H1 (cell line): ENCODE data around the gene PPP2R3B. TPM values are rescaled to one million over a fixed set of nuclear protein-coding genes. Genes with fewer than 3 reads are reported as not detected.

Source experiments
- CTCF ChIA-PET: fragments of 300-600 bp; sonication (Branson Sonifier 250); formaldehyde crosslinking; loops from one replicate; lab custom pipeline; 2021; ENCODE audit not compliant: partially characterized antibody; lab: Charles Lee
- POLR2A ChIA-PET: fragments of 300-600 bp; sonication (Branson Sonifier 250); formaldehyde crosslinking; loops from one replicate; lab custom pipeline; 2021; ENCODE audit warnings: inconsistent platforms; ENCODE audit not compliant: partially characterized antibody; lab: Charles Lee
- DNase-seq, 2 experiments: peaks; one replicate each; pipeline versions ENCODE4 v3.0.0 to v3.0.0-alpha.2; 2010 to 2022; ENCODE audit warnings: low spot score in 2 of 2, low read depth in 1 of 2, mixed read lengths in 1 of 2
- FAIRE-seq: peaks from 2 replicates; lab custom pipeline; 2011; peaks lifted over from hg19 to GRCh38; lab: Jason Lieb, UNC
- H2AFZ ChIP-seq: 2 replicates; pipeline ENCODE4 v1.8.1; 2012; ENCODE audit warnings: low read length, inconsistent platforms
- H2AK5ac ChIP-seq: 2 replicates; pipeline ENCODE4 v1.6.1; 2013; ENCODE audit warnings: low read depth, low read length
- H2BK120ac ChIP-seq: replicated peaks from 2 replicates; pipeline ENCODE3; 2013; ENCODE audit warnings: low read depth, low read length, inconsistent platforms
- H2BK12ac ChIP-seq: 2 replicates; pipeline ENCODE4 v1.6.1; 2013; ENCODE audit warnings: low read depth, low read length
- H2BK15ac ChIP-seq: 2 replicates; pipeline ENCODE4 v1.6.1; 2013; ENCODE audit warnings: low read length
- H2BK20ac ChIP-seq: 2 replicates; pipeline ENCODE4 v1.6.1; 2013; ENCODE audit warnings: low read length
- H2BK5ac ChIP-seq: 2 replicates; pipeline ENCODE4 v1.6.1; 2013; ENCODE audit warnings: low read depth, low read length
- H3K14ac ChIP-seq: 2 replicates; pipeline ENCODE4 v1.6.1; 2013; ENCODE audit warnings: inconsistent platforms; ENCODE audit not compliant: insufficient read length
- H3K18ac ChIP-seq: 2 replicates; pipeline ENCODE4 v1.6.1; 2013; ENCODE audit warnings: low read length; ENCODE audit errors: extremely low read depth
- H3K23ac ChIP-seq: 2 replicates; pipeline ENCODE4 v1.6.1; 2013; ENCODE audit warnings: inconsistent platforms; ENCODE audit not compliant: insufficient read length
- H3K23me2 ChIP-seq: 2 replicates; pipeline ENCODE4 v1.6.1; 2013; ENCODE audit warnings: low read depth, low read length
- H3K27ac ChIP-seq: 2 replicates; pipeline ENCODE4 v1.6.1; 2011; ENCODE audit warnings: low read depth, low read length, inconsistent platforms
- H3K27me3 ChIP-seq, 4 experiments: replicated peaks in 1 of 4; 1 replicate in 1 of 4; 2 replicates in 3 of 4; pipeline versions ENCODE4 v1.6.1 to v1.8.1; 2011 to 2013; ENCODE audit warnings: low read length in 3 of 4, mild to moderate bottlenecking in 3 of 4, inconsistent platforms in 2 of 4, mixed read lengths in 2 of 4, moderate library complexity in 1 of 4; ENCODE audit not compliant: control insufficient read depth in 3 of 4, insufficient read depth in 3 of 4; ENCODE audit errors: extremely low read depth in 1 of 4
- H3K36me3 ChIP-seq, 4 experiments: 2 replicates each; pipeline versions ENCODE4 v1.6.1 to v1.8.1; 2011 to 2013; ENCODE audit warnings: mild to moderate bottlenecking in 4 of 4, low read length in 3 of 4, moderate library complexity in 2 of 4, control low read depth in 1 of 4, inconsistent platforms in 1 of 4; ENCODE audit not compliant: insufficient read depth in 4 of 4, control insufficient read depth in 2 of 4
- H3K4ac ChIP-seq: replicated peaks from 2 replicates; pipeline ENCODE3; 2013; ENCODE audit warnings: low read length, low read depth, mixed read lengths, inconsistent platforms; ENCODE audit not compliant: insufficient read length
- H3K4me1 ChIP-seq, 4 experiments: replicated peaks in 1 of 4; 1 replicate in 1 of 4; 2 replicates in 3 of 4; pipeline versions ENCODE4 v1.6.1 to v1.8.1; 2011 to 2013; ENCODE audit warnings: low read length in 3 of 4, inconsistent platforms in 2 of 4, mixed read lengths in 1 of 4; ENCODE audit not compliant: insufficient read depth in 4 of 4, control insufficient read depth in 3 of 4
- H3K4me2 ChIP-seq, 2 experiments: 2 replicates each; pipeline versions ENCODE4 v1.6.1 to v1.8.1; 2011 to 2013; ENCODE audit warnings: low read depth in 2 of 2, low read length in 2 of 2, control low read depth in 1 of 2, inconsistent platforms in 1 of 2, mild to moderate bottlenecking in 1 of 2; ENCODE audit not compliant: insufficient read depth in 1 of 2
- H3K4me3 ChIP-seq, 4 experiments: fragments of 200-600, 300-600 bp in 1 of 4; sonication (generic), shearing (Covaris generic), sonication (Bioruptor Twin) in 1 of 4; 2 replicates each; pipeline versions ENCODE4 v1.5.1 to v1.8.1; 2011 to 2016; ENCODE audit warnings: low read length in 4 of 4, low read depth in 3 of 4, control low read depth in 2 of 4, inconsistent platforms in 2 of 4, mild to moderate bottlenecking in 2 of 4, mixed read lengths in 1 of 4, moderate library complexity in 1 of 4; ENCODE audit not compliant: insufficient read depth in 2 of 4; ENCODE audit errors: extremely low read depth in 1 of 4
- H3K56ac ChIP-seq: replicated peaks from 2 replicates; pipeline ENCODE3; 2013; ENCODE audit warnings: low read depth, mild to moderate bottlenecking, mixed read lengths, low read length, inconsistent platforms; ENCODE audit not compliant: insufficient read length
- H3K79me1 ChIP-seq: 2 replicates; pipeline ENCODE4 v1.6.1; 2013; ENCODE audit warnings: low read depth, low read length, control low read depth
- H3K79me2 ChIP-seq, 2 experiments: 2 replicates each; pipeline versions ENCODE4 v1.6.1 to v1.8.1; 2012 to 2013; ENCODE audit warnings: low read length in 2 of 2, mild to moderate bottlenecking in 2 of 2, inconsistent platforms in 1 of 2; ENCODE audit not compliant: insufficient read depth in 2 of 2, control insufficient read depth in 1 of 2
- H3K9ac ChIP-seq, 4 experiments: replicated peaks in 1 of 4; 1 replicate in 1 of 4; 2 replicates in 3 of 4; pipeline versions ENCODE4 v1.6.1 to v1.8.1; 2011 to 2013; ENCODE audit warnings: low read depth in 3 of 4, low read length in 3 of 4, control low read depth in 2 of 4, mild to moderate bottlenecking in 2 of 4, moderate library complexity in 2 of 4, inconsistent platforms in 1 of 4; ENCODE audit errors: extremely low read depth in 1 of 4
- H3K9me3 ChIP-seq, 2 experiments: 2 replicates each; pipeline versions ENCODE4 v1.6.1 to v1.8.1; 2012 to 2013; ENCODE audit warnings: mild to moderate bottlenecking in 2 of 2, moderate library complexity in 2 of 2, control low read depth in 1 of 2, inconsistent platforms in 1 of 2, low read depth in 1 of 2, low read length in 1 of 2, mixed read lengths in 1 of 2; ENCODE audit not compliant: insufficient read depth in 2 of 2
- H4K20me1 ChIP-seq, 2 experiments: replicated peaks in 1 of 2; 2 replicates each; pipeline versions ENCODE3 to v1.8.1; 2011 to 2013; ENCODE audit warnings: inconsistent platforms in 2 of 2, low read length in 2 of 2, mild to moderate bottlenecking in 1 of 2; ENCODE audit not compliant: insufficient read depth in 2 of 2, control insufficient read depth in 1 of 2
- H4K5ac ChIP-seq: 2 replicates; pipeline ENCODE4 v1.6.1; 2013; ENCODE audit warnings: low read length, low read depth, mixed read lengths, inconsistent platforms; ENCODE audit not compliant: insufficient read length
- H4K8ac ChIP-seq: 2 replicates; pipeline ENCODE4 v1.8.0; 2013; ENCODE audit warnings: mild to moderate bottlenecking, moderate library complexity, low read length, inconsistent platforms; ENCODE audit not compliant: insufficient read depth; ENCODE audit errors: extremely low read depth
- H4K91ac ChIP-seq: replicated peaks from 2 replicates; pipeline ENCODE3; 2013; ENCODE audit warnings: low read length, mixed read lengths, inconsistent platforms; ENCODE audit not compliant: insufficient read length
- BRCA1 ChIP-seq: IDR thresholded peaks from 2 replicates; pipeline ENCODE4 v1.6.1; 2012; ENCODE audit warnings: low read depth, low read length, improper control_type of control experiment
- E2F6 ChIP-seq: IDR thresholded peaks from 2 replicates; pipeline ENCODE4 v1.6.1; 2012; ENCODE audit warnings: inconsistent platforms
- FOSL1 ChIP-seq: IDR thresholded peaks from 2 replicates; pipeline ENCODE4 v1.6.1; 2011; ENCODE audit warnings: mild to moderate bottlenecking, low read depth, low read length, moderate library complexity; ENCODE audit not compliant: insufficient read depth
- GTF2F1 ChIP-seq: IDR thresholded peaks from 2 replicates; pipeline ENCODE4 v1.6.1; 2012; ENCODE audit warnings: low read depth, low read length, improper control_type of control experiment, borderline replicate concordance
- JUN ChIP-seq: IDR thresholded peaks from 2 replicates; pipeline ENCODE4 v1.6.1; 2011; ENCODE audit warnings: low read depth, mild to moderate bottlenecking, improper control_type of control experiment, low read length
- MAX ChIP-seq: IDR thresholded peaks from 2 replicates; pipeline ENCODE4 v1.6.1; 2012; ENCODE audit warnings: inconsistent platforms
- RNF2 ChIP-seq: fragments of 200-900, 300-1000 bp; sonication (generic); IDR thresholded peaks from 2 replicates; pipeline ENCODE4 v1.7.1; 2016; ENCODE audit warnings: borderline replicate concordance, low read depth, mild to moderate bottlenecking, antibody characterized with exemption, low read length; ENCODE audit not compliant: poor library complexity, severe bottlenecking; ENCODE audit errors: missing control alignments
- RXRA ChIP-seq: IDR thresholded peaks from 2 replicates; pipeline ENCODE4 v1.6.1; 2011; ENCODE audit warnings: low read depth, mild to moderate bottlenecking, low read length, moderate library complexity; ENCODE audit not compliant: insufficient read depth
- TAF1 ChIP-seq: IDR thresholded peaks from 2 replicates; pipeline ENCODE4 v1.6.1; 2011; ENCODE audit warnings: mild to moderate bottlenecking, low read depth, low read length
- WGBS, 2 experiments: shearing (Covaris generic) in 1 of 2; methylation state at CpG; one replicate each; pipeline versions ENCODE4 v1.1.6 to v1.1.7; 2013 to 2015; ENCODE audit warnings: low lambda C conversion rate in 2 of 2, mixed read lengths in 2 of 2, inconsistent platforms in 1 of 2, low coverage in 1 of 2, missing lambda C conversion rate in 1 of 2; ENCODE audit not compliant: insufficient replicate concordance in 2 of 2, insufficient coverage in 1 of 2, insufficient read length in 1 of 2; ENCODE audit errors: extremely low coverage in 1 of 2, missing lambda C conversion rate in 1 of 2; 5-methylcytosine and 5-hydroxymethylcytosine counted together
- polyA plus RNA-seq, 7 experiments: library from polyadenylated mRNA; depleted of rRNA in 3 of 7; stranded (reverse) in 5 of 7; unstranded in 2 of 7; fragments of >200 nt in 5 of 7; fragments of 200-250 nt in 2 of 7; gene quantifications; 1 replicate in 5 of 7; 2 replicates in 1 of 7; 4 replicates in 1 of 7; pipeline versions ENCODE4 v1.2.1 to v1.2.3, GENCODE V29; 2011 to 2013; ENCODE audit warnings: missing spikeins in 2 of 7, mixed read lengths in 2 of 7
- total RNA-seq: library from RNA; stranded (reverse); fragmentation: NEBNext Ultra II Directional; extraction: Animal tissue kit (Norgen Biotek cat#: 25700); gene quantifications from 2 replicates; pipeline ENCODE4 v1.2.1, GENCODE V29; 2021

The PPP2R3B gene
- total and polyA plus RNA-seq, 2 of the 8 experiments (the other 6 are each of a cell fraction or from before 2014, with no cell fraction given) = 47.6 to 86.7 TPM

GRCh38 chrX:371907-372306 is 14.8 kb downstream of the PPP2R3B start:
- WGBS, 2 experiments = 79% methylated on average over 15 of the region's 15 CpGs; no CpG with 5 or more reads in 1 of the 2 experiments
- no peak overlapping the region for H2AFZ ChIP-seq
- H3K4me3 ChIP-seq = 0 out of 8 replicates have a peak overlapping the region, but pooled peaks of 1 of the 4 experiments have one; percentile 0
- peaks cover 13% of the 10 kb centered on the region; the same call in 1 of the 2 replicates for H3K23me2 ChIP-seq
- ChIA-PET CTCF (no interaction called here), POLR2A (no interaction called here)
- H3K4ac ChIP-seq = no peak overlapping the region
- H3K79me2 ChIP-seq = peaks cover 0 to 68% of the 10 kb centered on the region in 2 experiments; a peak in 3 of 4 replicates
- no peak for FAIRE-seq
- H3K9me3 ChIP-seq = no peaks in the 10 kb centered on the region
- H4K8ac ChIP-seq = no peak overlapping the region
- peaks cover 35 to 38% of the 10 kb centered on the region in 2 experiments for H4K20me1 ChIP-seq
- no peak overlapping the region for H2BK12ac ChIP-seq
- H4K91ac ChIP-seq = no peak overlapping the region
- no peak overlapping the region for H3K18ac ChIP-seq
- H2BK120ac ChIP-seq = no peak overlapping the region
- H3K9ac ChIP-seq = no peak overlapping the region
- no peak for TF ChIP-seq TAF1
- no peak for TF ChIP-seq JUN
- TF ChIP-seq MAX = peak; percentile 75
- TF ChIP-seq E2F6 = peak; percentile 52; the same call in 1 of the 2 replicates
- TF ChIP-seq RXRA = no peak
- no peak for TF ChIP-seq BRCA1
- no peak for TF ChIP-seq FOSL1
- no peak for TF ChIP-seq RNF2
- no peak for TF ChIP-seq GTF2F1
- DNase-seq = no peak
- H3K27me3 ChIP-seq = peaks cover 0 to 22% (median 10%) of the 10 kb centered on the region in 4 experiments; a peak in 5 of 7 replicates
- no peak overlapping the region for H4K5ac ChIP-seq
- no peak overlapping the region for H3K56ac ChIP-seq
- peaks cover 0 to 33% (median 17%) of the 10 kb centered on the region in 4 experiments; a peak in 6 of 7 replicates for H3K4me1 ChIP-seq
- H3K14ac ChIP-seq = no peak overlapping the region
- H3K23ac ChIP-seq = no peak overlapping the region
- H2BK15ac ChIP-seq = no peak overlapping the region
- H2AK5ac ChIP-seq = no peak overlapping the region
- H2BK5ac ChIP-seq = no peak overlapping the region
- H3K79me1 ChIP-seq = peaks cover 39% of the 10 kb centered on the region
- H3K4me2 ChIP-seq = peak overlapping the region in 1 of 2 experiments; percentile 72; a peak in 2 of 4 replicates
- H3K36me3 ChIP-seq = no peaks in the 10 kb centered on the region
- H2BK20ac ChIP-seq = no peak overlapping the region
- H3K27ac ChIP-seq = no peak overlapping the region
